AG10803 (cell line): ENCODE data around the gene DNHD1.

Experiments
- DNase-seq: peaks from one replicate; pipeline ENCODE4 v3.0.0; 2010; ENCODE audit warnings: low read depth
- H3K4me3 ChIP-seq: 2 replicates; pipeline ENCODE4 v1.5.1; 2011; ENCODE audit warnings: mild to moderate bottlenecking, low read length, control low read depth
- TF ChIP-seq, protein P1 (sequence below): conservative IDR thresholded peaks from 2 replicates; pipeline ENCODE4 v1.5.1; 2011; ENCODE audit warnings: mild to moderate bottlenecking, low read length, control low read depth, inconsistent platforms

The DNHD1 gene

DNA sequence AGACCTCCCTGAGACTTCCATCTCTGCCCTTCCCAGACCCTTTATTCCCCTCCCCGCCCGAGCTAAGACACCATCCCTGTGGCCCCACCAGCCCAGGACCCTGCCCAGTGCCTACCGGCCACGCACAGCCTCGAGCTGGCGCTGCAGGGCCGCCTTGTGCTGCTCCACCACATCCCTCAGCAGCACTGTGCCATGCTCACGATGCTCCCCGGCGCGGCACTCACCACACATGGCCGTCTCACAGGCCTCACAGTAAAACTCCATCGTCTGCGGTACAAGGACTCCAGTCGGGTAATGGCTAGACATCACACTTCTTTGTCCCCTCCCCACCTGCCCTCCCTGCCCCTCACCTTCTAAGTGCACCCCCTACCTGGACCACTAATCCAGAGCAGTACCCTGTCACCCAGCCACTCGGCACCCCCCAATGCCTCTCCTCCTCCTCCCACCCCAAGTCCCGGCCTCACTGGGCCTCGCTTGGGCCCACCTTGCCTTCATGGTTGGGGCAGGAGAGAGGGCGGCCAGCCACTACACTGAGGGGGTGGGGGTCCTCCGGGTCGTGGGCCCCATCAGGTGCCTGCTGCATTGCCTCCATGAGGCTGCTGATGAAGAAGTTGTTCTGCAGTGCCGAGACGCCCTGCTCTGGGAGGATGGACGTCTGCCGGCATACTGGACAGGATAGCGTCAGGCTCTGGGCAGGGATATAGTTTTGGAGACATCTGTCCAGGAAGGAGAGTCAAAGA, 39.3 kb upstream of the DNHD1 start:
- no peak for DNase-seq
- no peak overlapping the region for H3K4me3 ChIP-seq
- TF ChIP-seq, protein P1, sequence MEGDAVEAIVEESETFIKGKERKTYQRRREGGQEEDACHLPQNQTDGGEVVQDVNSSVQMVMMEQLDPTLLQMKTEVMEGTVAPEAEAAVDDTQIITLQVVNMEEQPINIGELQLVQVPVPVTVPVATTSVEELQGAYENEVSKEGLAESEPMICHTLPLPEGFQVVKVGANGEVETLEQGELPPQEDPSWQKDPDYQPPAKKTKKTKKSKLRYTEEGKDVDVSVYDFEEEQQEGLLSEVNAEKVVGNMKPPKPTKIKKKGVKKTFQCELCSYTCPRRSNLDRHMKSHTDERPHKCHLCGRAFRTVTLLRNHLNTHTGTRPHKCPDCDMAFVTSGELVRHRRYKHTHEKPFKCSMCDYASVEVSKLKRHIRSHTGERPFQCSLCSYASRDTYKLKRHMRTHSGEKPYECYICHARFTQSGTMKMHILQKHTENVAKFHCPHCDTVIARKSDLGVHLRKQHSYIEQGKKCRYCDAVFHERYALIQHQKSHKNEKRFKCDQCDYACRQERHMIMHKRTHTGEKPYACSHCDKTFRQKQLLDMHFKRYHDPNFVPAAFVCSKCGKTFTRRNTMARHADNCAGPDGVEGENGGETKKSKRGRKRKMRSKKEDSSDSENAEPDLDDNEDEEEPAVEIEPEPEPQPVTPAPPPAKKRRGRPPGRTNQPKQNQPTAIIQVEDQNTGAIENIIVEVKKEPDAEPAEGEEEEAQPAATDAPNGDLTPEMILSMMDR, result no peak

DNA sequence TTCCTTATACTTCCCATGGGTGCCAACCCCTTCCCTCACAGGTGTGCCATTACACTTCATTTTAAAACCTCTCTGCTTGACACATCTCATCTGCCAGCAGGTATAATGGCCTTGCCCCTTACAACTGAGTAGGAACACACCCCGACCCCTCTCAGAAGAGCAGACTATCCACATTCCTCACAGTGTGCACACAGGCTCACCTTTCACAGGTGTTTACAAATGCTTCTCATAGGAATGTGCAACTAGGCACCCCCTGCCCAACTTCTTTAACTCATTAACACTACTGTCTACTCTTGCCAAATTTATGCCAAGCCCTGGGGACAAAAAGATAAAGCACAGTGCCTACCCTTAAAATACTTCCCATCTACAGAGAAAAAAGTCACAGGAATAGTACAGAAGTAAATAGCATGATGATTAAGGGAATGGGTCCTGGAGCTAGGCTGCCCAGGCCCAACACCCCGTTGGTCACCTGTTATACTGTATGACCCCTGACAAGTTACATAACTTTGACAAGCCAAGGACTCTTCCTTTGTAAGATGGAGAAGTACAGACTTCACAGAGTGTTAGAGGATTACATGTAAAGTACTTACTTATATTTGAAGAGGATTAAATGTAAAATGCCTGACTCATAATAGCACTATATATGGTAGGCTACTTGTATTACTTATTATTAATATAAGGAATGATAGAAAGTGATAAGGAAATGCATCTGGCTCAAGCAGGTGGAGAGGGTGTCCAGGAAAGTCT, 38.6 kb upstream of the DNHD1 start:
- H3K4me3 ChIP-seq, result no peak overlapping the region
- no peak for DNase-seq
- TF ChIP-seq, protein P1, result no peak

DNA sequence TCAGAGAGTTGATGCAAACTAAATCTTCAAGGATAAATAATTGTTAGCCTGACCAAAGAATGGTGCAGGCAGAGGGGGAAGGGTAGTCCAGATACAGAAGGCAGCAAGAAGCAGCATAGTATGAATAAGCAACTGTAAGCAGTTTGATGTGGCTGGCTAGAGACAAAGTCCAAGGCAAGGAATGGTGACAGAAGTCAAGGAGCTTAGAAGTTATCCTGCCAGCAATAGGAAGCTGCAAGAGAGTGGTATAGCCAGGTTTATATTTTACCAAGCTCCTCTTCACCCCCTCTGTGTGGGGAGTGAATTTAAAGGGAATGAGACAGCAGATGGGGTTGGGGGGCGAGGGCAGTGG, 38.0 kb upstream of the DNHD1 start:
- no peak for DNase-seq
- TF ChIP-seq, protein P1, result no peak
- H3K4me3 ChIP-seq, result no peak overlapping the region

DNA sequence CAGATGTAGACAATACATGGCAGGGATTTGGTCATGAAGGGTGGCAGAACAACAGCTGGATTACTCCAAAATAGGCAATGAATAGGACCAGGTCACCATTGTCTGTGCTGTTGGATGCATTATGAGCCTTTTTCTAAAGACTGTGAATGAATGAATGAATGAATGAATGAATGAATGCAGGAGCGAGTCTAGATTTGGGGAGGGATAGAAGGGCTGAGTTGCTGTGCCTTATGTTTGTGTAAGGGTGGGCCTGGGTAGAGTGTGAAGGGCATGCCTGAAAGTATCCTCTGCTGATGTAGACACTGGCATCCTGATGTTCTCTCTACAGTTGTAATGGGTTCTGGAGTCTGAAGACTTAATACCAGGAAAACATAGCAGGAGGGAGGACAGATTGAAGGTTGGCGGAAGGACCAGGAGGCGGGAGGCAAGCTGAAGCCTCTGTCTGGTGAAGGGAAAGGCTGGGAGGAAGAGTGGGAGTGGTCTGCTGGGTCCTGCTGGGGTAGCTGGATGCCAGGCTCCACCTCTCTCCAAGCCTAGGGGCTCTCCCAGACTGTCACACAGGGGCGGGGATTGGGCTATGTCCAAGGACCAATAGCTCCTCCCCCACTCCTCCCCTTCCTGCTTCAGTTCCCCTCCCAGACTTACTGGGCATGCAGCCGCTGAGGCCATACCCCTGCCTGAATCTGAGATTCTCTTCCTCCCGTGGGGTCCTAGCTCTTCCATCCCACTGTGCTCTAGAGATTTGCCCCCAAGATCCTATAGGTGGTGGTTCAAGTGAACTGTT, 28.2 kb upstream of the DNHD1 start:
- TF ChIP-seq, protein P1, result no peak
- no peak overlapping the region for H3K4me3 ChIP-seq
- peak; percentile 51 for DNase-seq

DNA sequence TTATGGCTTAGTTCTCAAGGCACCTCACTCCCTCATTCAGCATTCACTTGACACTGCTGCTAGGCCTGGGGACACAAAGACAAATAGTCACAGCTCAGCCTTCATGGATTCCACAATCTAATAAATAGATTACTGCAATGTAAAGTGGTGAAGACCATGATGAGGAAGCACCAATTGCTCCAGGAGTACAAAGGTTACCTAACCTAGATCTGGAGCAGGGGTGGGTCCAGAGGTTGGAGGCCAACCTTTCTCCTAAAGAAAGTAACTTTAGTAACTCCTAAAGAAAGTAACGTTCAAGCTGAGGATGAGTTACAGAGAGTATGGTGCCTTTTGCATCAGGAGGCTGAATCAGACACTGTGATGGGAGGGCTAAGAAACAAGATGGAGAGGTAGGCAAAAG, 27.5 kb upstream of the DNHD1 start:
- H3K4me3 ChIP-seq, result no peak overlapping the region
- TF ChIP-seq, protein P1, result no peak
- no peak for DNase-seq

DNA sequence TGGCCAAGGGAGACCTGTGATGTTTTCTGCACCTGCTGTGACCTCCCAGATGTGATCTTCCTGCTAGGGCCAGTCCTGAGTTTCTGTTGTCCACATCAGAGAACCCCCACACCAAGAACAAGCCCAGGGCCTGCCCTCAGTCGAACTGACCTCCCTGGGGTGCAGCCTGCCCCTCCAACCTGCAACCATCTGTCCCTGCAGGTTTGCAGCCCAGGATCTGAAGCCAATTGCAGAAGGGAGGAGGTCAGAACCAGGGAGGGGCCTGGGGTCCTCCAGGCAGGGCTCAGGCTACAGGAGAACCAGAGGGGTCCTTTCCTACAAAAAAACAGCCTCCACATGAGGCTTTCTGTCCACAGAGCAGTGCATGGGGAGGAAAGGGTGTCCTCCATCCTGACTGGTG, 24.1 kb upstream of the DNHD1 start:
- no peak for DNase-seq
- TF ChIP-seq, protein P1, result no peak
- H3K4me3 ChIP-seq, result peak overlapping the region; percentile 90
